CD14-positive monocyte (primary cell): ENCODE data around the gene RAI1. TPM values are rescaled to one million over a fixed set of nuclear protein-coding genes. Genes with fewer than 3 reads are reported as not detected.

Source experiments
- DNase-seq, 3 donors: peaks; one replicate each; pipeline ENCODE4 v3.0.0-alpha.2; 2011 to 2022
- H2AFZ ChIP-seq: 2 replicates; pipeline ENCODE4 v1.6.0; 2012; ENCODE audit warnings: mild to moderate bottlenecking, low read depth, low read length, inconsistent platforms; ENCODE audit not compliant: insufficient read depth, poor library complexity, severe bottlenecking
- H3K27ac ChIP-seq, 2 donors: 1 replicate in 1 of 2; 2 replicates in 1 of 2; pipeline ENCODE4 v1.5.1; 2012 to 2013; ENCODE audit warnings: low read length in 2 of 2, control low read depth in 1 of 2, inconsistent platforms in 1 of 2, low read depth in 1 of 2, mild to moderate bottlenecking in 1 of 2
- H3K27me3 ChIP-seq, 2 donors: one replicate each; pipeline versions ENCODE4 v1.6.0 to v1.6.1; 2011 to 2013; ENCODE audit warnings: low read length in 2 of 2; ENCODE audit not compliant: control insufficient read depth in 2 of 2, insufficient read depth in 2 of 2
- H3K36me3 ChIP-seq, 2 donors: replicated peaks in 1 of 2; 1 replicate in 1 of 2; 2 replicates in 1 of 2; pipeline versions ENCODE4 v1.5.1 to v1.6.1; 2012 to 2013; ENCODE audit warnings: low read length in 2 of 2, control low read depth in 1 of 2, inconsistent platforms in 1 of 2, mild to moderate bottlenecking in 1 of 2; ENCODE audit not compliant: insufficient read depth in 2 of 2, control insufficient read depth in 1 of 2
- H3K4me1 ChIP-seq, 2 donors: 1 replicate in 1 of 2; 2 replicates in 1 of 2; pipeline versions ENCODE4 v1.5.1 to v1.6.1; 2012 to 2013; ENCODE audit warnings: low read length in 2 of 2, control low read depth in 1 of 2, inconsistent platforms in 1 of 2, mild to moderate bottlenecking in 1 of 2, moderate library complexity in 1 of 2; ENCODE audit not compliant: insufficient read depth in 2 of 2, control insufficient read depth in 1 of 2
- H3K4me2 ChIP-seq: replicated peaks from 2 replicates; pipeline ENCODE3; 2012; ENCODE audit warnings: low read length, moderate library complexity, mild to moderate bottlenecking; ENCODE audit not compliant: poor library complexity, severe bottlenecking; ENCODE audit errors: extremely low read depth
- H3K4me3 ChIP-seq, 3 experiments: fragments of 200-600 bp in 1 of 3; sonication (generic) in 1 of 3; replicated peaks in 1 of 3; 1 replicate in 2 of 3; 2 replicates in 1 of 3; pipeline ENCODE4 v1.5.1; 2011 to 2013; ENCODE audit warnings: low read length in 3 of 3, mild to moderate bottlenecking in 3 of 3, control low read depth in 2 of 3, low read depth in 2 of 3, inconsistent platforms in 1 of 3, moderate library complexity in 1 of 3
- H3K79me2 ChIP-seq: 2 replicates; pipeline ENCODE4 v1.6.0; 2012; ENCODE audit warnings: mild to moderate bottlenecking, control low read depth, inconsistent platforms, low read length, moderate library complexity; ENCODE audit not compliant: insufficient read depth
- H3K9ac ChIP-seq: 2 replicates; pipeline ENCODE4 v1.6.0; 2017; ENCODE audit warnings: low read length, mild to moderate bottlenecking; ENCODE audit not compliant: insufficient read depth, poor library complexity, severe bottlenecking
- H3K9me3 ChIP-seq, 2 donors: replicated peaks in 1 of 2; 1 replicate in 1 of 2; 2 replicates in 1 of 2; pipeline versions ENCODE4 v1.5.1 to v1.6.1; 2012 to 2013; ENCODE audit warnings: low read length in 2 of 2, control low read depth in 1 of 2; ENCODE audit not compliant: control insufficient read depth in 1 of 2, insufficient read depth in 1 of 2
- H4K20me1 ChIP-seq: 2 replicates; pipeline ENCODE4 v1.6.0; 2012; ENCODE audit warnings: mild to moderate bottlenecking, low read length, control low read depth, moderate library complexity; ENCODE audit not compliant: insufficient read depth
- H3K27ac Mint-ChIP-seq, 7 donors: one replicate each; pipeline ENCODE4 v1.8.0; 2020; ENCODE audit warnings: mild to moderate bottlenecking in 7 of 7, mixed read lengths in 7 of 7, moderate library complexity in 6 of 7, inconsistent platforms in 2 of 7
- H3K27me3 Mint-ChIP-seq, 3 donors: one replicate each; pipeline ENCODE4 v1.8.0; 2021 to 2022; ENCODE audit warnings: low read depth in 3 of 3, mild to moderate bottlenecking in 3 of 3, mixed read lengths in 3 of 3, moderate library complexity in 3 of 3, inconsistent platforms in 1 of 3
- H3K36me3 Mint-ChIP-seq, 2 donors: one replicate each; pipeline ENCODE4 v1.8.0; 2020; ENCODE audit warnings: mixed read lengths in 2 of 2, inconsistent platforms in 1 of 2, mild to moderate bottlenecking in 1 of 2
- H3K4me1 Mint-ChIP-seq: one replicate; pipeline ENCODE4 v1.8.0; 2020; ENCODE audit warnings: mild to moderate bottlenecking, mixed read lengths
- H3K4me3 Mint-ChIP-seq, 2 donors: one replicate each; pipeline ENCODE4 v1.8.0; 2020; ENCODE audit warnings: mild to moderate bottlenecking in 2 of 2, mixed read lengths in 2 of 2, moderate library complexity in 1 of 2
- H3K9me3 Mint-ChIP-seq, 7 donors: one replicate each; pipeline ENCODE4 v1.8.0; 2020 to 2022; ENCODE audit warnings: mixed read lengths in 7 of 7, mild to moderate bottlenecking in 6 of 7, moderate library complexity in 6 of 7, inconsistent platforms in 2 of 7
- CTCF ChIP-seq: fragments of 200-600 bp; IDR thresholded peaks from one replicate; pipeline ENCODE4 v1.8.0; 2022; ENCODE audit warnings: antibody characterized with exemption, mild to moderate bottlenecking
- WGBS: methylation state at CpG from one replicate; pipeline ENCODE4 v1.1.5; 2013; ENCODE audit warnings: missing lambda C conversion rate; ENCODE audit not compliant: insufficient coverage; 5-methylcytosine and 5-hydroxymethylcytosine counted together
- intact Hi-C, 2 donors: fragments of 100-400 bp; cut with micrococcal nuclease; formaldehyde crosslinking; loops; one replicate each; pipeline versions ENCODE4 v1.15.0 to v1.15.1; 2023
- polyA plus RNA-seq, 3 donors: library from polyadenylated mRNA; depleted of rRNA in 1 of 3; unstranded in 2 of 3; stranded (reverse) in 1 of 3; fragments of 300-500 nt in 2 of 3; fragments of >200 nt in 1 of 3; fragmentation: Illumina TruSeq in 2 of 3; gene quantifications; 1 replicate in 2 of 3; 2 replicates in 1 of 3; pipeline ENCODE4 v1.2.3, GENCODE V29; 2012 to 2021

Gene RAI1
- polyA plus RNA-seq, 3 donors, result 0.89 to 4.4 (median 1.5) TPM

GRCh38 chr17:17801800-17802481 is 120.7 kb downstream of the RAI1 start:
- no peak overlapping the region for H3K9ac ChIP-seq
- no peaks in the 10 kb centered on the region for H3K79me2 ChIP-seq
- Mint-ChIP-seq H3K27ac (no peak overlapping the region), H3K9me3 (no peaks in the 10 kb centered on the region), H3K36me3 (peaks cover 35 to 44% of the 10 kb centered on the region in 2 donors), H3K4me3 (no peak overlapping the region), H3K4me1 (no peaks in the 10 kb centered on the region), H3K27me3 (peaks cover 0 to 2% (median 2%) of the 10 kb centered on the region in 3 donors)
- H3K9me3 ChIP-seq, result no peaks in the 10 kb centered on the region
- no peak for TF ChIP-seq CTCF
- intact Hi-C loops, result no loop called here
- H3K4me3 ChIP-seq, result no peak overlapping the region
- H3K4me1 ChIP-seq, result no peaks in the 10 kb centered on the region
- no peak overlapping the region for H2AFZ ChIP-seq
- no peaks in the 10 kb centered on the region for H4K20me1 ChIP-seq
- no peak overlapping the region for H3K27ac ChIP-seq
- peaks cover 33 to 44% of the 10 kb centered on the region in 2 donors for H3K36me3 ChIP-seq
- H3K4me2 ChIP-seq, result no peak overlapping the region
- no peak for DNase-seq
- no peaks in the 10 kb centered on the region for H3K27me3 ChIP-seq
- 96% methylated on average over 9 of the region's 13 CpGs for WGBS

- WGBS, result 94% methylated on average over 2 of the region's 3 CpGs
- H3K4me1 ChIP-seq, result no peaks in the 10 kb centered on the region
- Mint-ChIP-seq H3K9me3 (no peaks in the 10 kb centered on the region), H3K27me3 (peaks cover 0 to 2% (median 0%) of the 10 kb centered on the region in 3 donors), H3K4me3 (no peak overlapping the region), H3K4me1 (no peaks in the 10 kb centered on the region), H3K27ac (no peak overlapping the region), H3K36me3 (peaks cover 34 to 35% of the 10 kb centered on the region in 2 donors)
- H3K79me2 ChIP-seq, result no peaks in the 10 kb centered on the region
- no peak overlapping the region for H3K4me2 ChIP-seq
- no peak for DNase-seq
- intact Hi-C loops, result no loop called here
- TF ChIP-seq CTCF, result no peak
- H3K9ac ChIP-seq, result no peak overlapping the region
- no peaks in the 10 kb centered on the region for H3K27me3 ChIP-seq
- H4K20me1 ChIP-seq, result no peaks in the 10 kb centered on the region
- H3K4me3 ChIP-seq, result no peak overlapping the region
- H3K27ac ChIP-seq, result no peak overlapping the region
- H3K36me3 ChIP-seq, result peaks cover 20 to 31% of the 10 kb centered on the region in 2 donors
- H3K9me3 ChIP-seq, result no peaks in the 10 kb centered on the region
- no peak overlapping the region for H2AFZ ChIP-seq
Observed at GRCh38 chr17:17804007-17804406, 122.7 kb downstream of the RAI1 start.
